CD4-positive, alpha-beta T cell treated with Interleukin-1 beta for 1 hour (primary cell): ENCODE measurements around the gene ZNF649.
"Not testable (repeated sequence)": the region's sequence is repeated elsewhere in the genome, so short reads cannot be mapped to it uniquely, and the experiment has no call there.

ENCODE experiments used
- DNase-seq, 2 donors: peaks; one replicate each; pipeline ENCODE4 v3.0.0-alpha.2; 2020 to 2022

Gene ZNF649

GRCh38 chr19:51904331-51905165 lies at the start of gene ZNF649:
ZNF649 (minus strand) TSS chr19:51905017; CDS start chr19:51900107, 4,910 bp downstream.
- peak; percentile 81 to 82 for DNase-seq

- no peak for DNase-seq
Measured at GRCh38 chr19:51948975-51949374, 44.2 kb upstream of the ZNF649 start.

GRCh38 chr19:51946602-51947001 lies 41.8 kb upstream of the ZNF649 start:
- DNase-seq: no peak

DNA sequence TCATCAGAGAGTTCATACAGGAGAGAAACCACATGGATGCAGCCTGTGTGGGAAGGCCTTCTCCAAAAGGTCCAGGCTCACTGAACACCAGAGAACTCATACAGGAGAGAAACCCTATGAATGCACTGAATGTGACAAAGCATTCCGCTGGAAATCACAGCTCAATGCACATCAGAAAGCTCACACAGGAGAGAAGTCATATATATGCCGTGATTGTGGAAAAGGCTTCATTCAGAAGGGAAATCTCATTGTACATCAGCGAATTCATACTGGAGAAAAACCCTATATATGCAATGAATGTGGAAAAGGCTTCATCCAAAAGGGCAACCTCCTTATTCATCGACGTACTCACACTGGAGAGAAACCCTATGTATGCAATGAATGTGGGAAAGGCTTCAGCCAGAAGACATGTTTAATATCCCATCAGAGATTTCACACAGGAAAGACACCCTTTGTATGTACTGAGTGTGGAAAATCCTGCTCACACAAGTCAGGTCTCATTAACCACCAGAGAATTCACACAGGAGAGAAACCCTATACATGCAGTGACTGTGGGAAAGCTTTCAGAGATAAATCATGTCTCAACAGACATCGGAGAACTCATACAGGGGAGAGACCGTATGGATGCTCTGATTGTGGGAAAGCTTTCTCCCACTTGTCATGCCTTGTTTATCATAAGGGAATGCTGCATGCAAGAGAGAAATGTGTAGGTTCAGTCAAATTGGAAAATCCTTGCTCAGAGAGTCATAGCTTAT lies 40.2 kb upstream of the ZNF649 start:
- no peak for DNase-seq

DNA sequence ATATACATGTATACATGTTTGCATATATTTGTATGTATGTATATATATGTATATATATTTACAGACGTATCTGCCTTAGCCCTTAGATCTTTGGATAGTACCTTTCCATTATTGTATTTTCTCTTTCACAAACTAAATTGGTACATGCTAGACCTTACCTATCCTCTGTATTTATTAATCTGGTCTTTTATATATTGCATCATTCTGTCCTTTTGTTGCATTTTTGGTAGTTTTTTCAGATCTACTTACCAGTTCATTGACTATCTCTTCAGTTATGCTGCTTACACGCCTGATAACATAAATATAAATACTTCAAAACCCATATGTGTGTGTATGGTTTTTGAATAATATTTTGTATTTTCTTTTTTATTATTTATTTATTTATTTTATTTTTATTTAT lies 34.1 kb upstream of the ZNF649 start:
- DNase-seq: no peak

GRCh38 chr19:51931921-51932320 lies 27.1 kb upstream of the ZNF649 start:
- DNase-seq: no peak

DNA sequence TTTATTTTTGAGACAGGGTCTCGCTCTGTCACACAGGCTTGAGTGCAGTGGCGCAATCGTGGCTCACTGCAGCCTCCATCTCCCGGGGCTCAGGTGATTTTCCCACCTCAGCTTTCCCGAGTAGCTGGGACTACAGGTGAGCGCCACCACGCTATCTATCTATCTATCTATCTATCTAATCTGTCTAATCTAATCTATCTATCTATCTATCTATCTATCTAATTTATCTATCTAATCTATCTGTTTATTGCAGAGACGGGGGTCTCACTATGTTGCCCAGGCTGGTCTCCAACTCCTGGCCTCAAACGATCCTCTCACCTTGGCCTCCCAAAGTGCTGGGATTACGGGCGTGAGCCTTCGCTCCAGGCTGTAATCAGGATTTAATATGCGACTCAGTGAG lies 23.0 kb upstream of the ZNF649 start:
- no peak for DNase-seq

DNA sequence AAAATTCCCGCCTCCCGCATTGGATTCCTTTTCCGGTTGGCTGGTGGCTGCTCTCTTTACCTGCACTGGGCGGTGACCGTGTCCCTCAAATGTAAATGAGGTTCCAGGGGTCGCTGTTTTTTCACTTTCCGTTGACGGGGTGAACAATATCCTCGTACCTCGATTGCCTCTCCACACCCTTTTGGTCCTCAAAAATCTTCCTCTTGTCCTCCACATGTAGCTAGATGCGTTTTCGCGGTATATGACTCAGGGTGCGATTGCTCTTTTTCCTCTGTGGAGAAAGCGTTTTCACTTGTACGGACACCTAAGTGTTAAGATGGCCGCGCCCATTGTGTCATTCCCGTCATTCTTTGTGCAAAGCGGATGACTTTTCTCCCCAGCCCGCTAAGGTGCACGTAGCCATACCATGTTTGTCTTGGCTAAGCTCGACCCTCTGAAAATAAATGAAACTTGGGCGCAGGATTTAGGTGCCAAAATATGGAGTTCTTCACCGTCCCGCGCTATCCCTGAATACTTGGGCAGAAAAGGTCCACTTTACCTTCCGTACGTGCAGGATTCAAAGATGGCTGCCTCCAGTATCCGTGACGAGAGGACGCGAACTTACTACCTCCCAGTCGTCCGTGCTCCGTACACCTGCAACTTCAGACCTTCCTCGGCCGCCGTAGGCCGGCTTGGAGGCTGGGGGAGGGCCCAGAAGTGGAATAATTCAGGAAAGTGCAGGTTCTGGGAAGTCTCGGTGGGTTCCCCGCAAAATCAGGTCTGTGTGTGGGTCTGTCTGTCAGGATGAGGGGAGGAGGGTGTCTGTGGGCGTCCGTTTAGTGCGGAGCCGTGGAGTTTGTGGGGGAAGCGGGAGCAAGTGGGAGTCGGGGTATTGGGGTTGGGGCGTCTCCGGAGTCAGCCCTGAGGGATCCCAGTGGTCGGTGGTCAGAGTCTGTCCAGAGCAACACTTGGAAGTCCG lies 22.2 kb upstream of the ZNF649 start, which contains the start of gene ZNF613:
ZNF613 (plus strand) TSS at position 689 of the 958 bp plus-strand sequence. CDS start 8,749 bp downstream, outside the sequence.
- DNase-seq: peak; percentile 84

GRCh38 chr19:51926426-51926783 lies 21.6 kb upstream of the ZNF649 start:
- no peak for DNase-seq

- DNase-seq: no peak
Measured at GRCh38 chr19:51921949-51922348, 17.1 kb upstream of the ZNF649 start.

- no peak for DNase-seq
Measured at GRCh38 chr19:51919606-51920005, 14.8 kb upstream of the ZNF649 start.

DNA sequence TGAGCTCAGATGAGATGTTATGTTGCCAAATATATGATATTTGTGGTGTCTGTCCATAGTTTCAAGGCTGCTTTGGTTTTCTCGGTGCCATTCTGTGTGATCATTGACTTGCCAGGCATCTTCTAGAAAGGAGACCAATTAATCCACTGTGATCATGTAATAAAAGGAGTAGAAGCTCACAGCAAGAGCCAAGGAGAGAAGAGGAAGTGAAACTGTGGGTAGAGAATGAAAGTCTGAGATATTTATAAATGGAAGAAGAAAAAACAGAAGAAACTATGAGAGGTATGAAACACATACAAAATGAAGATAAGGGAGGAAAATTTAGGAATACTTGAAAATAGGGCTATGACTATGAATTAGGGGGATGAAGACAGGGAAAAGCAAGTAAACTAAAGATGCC lies 11.3 kb upstream of the ZNF649 start:
- DNase-seq: no peak

- no peak for DNase-seq
Measured at GRCh38 chr19:51915324-51915867, 10.6 kb upstream of the ZNF649 start.

GRCh38 chr19:51907981-51908380 lies 3.2 kb upstream of the ZNF649 start:
- DNase-seq: not testable (repeated sequence)

GRCh38 chr19:51906108-51906507 lies 1.3 kb upstream of the ZNF649 start:
- not testable (repeated sequence) for DNase-seq

GRCh38 chr19:51905639-51906038 lies 822 bp upstream of the ZNF649 start:
- not testable (repeated sequence) for DNase-seq

DNA sequence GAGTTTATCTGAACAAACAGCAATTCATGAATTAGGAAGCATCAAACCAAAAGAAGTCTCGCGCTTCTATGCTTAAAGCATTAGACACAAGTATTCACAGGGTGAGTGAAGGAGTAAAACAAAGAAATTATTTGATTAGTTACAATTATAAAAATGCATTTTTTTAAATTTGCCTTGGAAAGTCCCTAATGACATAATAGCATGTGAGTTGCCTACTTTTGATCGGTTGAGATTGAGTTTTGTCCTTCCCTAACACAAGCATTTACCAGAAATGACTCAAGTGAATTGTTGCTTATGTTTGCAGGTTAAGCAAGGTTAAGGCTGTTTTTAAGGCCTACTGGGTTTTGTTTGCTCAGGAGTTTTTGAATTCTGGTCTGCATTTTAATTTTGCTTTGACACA lies 389 bp upstream of the ZNF649 start:
- DNase-seq: no peak

DNA sequence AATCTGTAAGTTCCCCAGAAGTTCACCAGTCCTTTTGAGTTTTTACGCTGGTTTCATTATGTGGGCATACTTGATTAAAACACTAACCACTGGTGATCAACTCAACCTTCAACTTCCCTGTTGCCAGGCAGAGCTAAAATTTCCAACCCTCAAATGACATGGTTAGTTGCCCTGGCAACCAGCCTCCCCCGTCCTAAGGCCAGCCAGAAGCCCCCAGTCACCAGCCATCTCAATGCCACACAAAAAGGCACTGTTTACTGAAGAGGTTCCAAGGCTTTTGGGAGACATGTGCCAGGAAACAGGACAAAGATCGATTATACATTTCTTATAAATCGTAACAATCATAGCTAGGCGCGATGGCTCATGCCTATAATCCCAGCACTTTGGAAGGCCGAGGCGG lies 1.6 kb downstream of the ZNF649 start:
- no peak for DNase-seq

DNA sequence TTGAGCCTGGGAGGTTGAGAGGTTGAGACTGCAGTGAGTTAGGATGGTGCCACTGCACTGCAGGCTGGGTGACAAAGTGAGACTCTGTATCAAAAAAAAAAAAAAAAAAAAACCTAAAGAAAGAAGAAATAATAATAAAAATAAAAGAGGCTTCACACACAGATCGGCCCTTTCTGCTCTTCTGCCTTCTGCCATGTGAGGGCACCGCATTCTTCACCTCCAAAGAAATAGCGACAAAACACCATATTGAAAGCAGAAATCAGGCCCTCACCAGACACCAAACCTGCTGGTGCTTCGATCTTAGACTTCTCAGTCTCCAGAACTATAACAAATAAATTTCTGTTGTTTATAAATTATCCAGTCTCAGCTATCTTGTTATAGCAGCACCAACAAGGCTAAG lies 3.0 kb downstream of the ZNF649 start:
- no peak for DNase-seq

DNA sequence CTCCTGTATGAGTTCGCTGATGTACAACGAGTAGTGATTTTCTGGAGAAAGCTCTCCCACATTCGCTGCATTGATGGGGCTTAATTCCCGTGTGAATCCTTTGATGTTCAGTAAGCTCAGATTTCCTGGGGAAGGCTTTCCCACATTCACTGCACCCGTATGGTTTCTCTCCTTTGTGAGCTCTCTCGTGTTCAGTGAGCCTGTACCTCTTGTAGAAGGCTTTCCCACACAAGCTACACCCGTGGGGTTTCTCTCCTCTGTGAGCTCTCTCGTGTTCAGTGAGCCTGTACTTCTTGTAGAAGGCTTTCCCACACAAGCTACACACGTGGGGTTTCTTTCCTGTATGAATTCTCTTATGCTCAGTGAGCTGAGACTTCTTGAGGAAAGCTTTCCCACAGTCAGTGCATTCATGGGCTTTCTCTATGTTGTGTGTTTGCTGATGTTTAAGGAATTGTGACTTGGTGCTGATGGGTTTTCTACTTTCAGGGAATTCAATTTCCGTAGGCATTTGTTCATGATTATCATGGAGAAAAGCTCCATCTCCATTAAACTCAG lies 13.5 kb downstream of the ZNF649 start:
- DNase-seq: no peak

DNA sequence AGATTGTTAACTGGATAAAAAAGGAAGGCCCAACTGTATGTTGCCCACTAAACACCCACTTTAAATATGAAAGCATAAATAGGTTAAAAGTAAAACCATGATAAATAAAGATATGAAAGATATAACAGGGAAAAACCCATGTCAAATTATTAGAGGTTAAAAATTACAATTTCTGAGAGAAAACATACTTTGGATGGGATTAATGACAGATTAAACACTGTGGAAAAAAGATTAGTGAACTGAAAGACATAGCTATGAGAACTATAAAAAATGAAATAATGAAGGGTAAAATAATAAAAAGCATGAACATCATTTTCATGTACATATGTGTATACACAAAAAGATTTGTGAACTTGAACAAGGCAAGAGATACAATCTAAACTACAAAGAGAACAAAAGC lies 14.9 kb downstream of the ZNF649 start:
- no peak for DNase-seq
